ENCODE measurements around the gene ANKFY1.

ANKFY1 gene

DNA sequence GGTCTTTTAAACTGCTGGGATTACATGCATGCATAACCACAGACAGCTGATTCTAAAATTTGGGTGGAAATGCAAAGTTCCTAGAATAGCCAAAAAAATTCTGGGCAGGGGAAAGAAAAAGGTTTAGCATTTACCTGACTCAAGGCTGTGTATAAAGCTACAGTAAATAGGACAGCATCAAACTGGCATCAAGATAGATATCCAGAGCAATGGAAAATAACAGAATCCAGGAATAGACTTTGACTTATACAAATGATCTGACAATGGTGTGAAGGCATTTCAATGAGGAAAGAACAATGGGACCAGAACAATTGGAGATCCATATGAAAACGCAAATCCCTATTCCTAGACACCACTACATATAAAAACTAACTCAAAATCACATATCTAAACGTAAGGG, 12.9 kb downstream of the ANKFY1 start:
- peaks cover 6% of the 10 kb centered on the region; the same call in 1 of the 2 replicates for H3K4me1 ChIP-seq (ENCODE audit: low read length)
- no peaks in the 10 kb centered on the region for H3F3A ChIP-seq (ENCODE audit: insufficient read depth, low read length)
- H2AFZ ChIP-seq (ENCODE audit: low read length) = no peak overlapping the region
- no peaks in the 10 kb centered on the region for H3K36me3 ChIP-seq (replicated peaks; ENCODE audit: insufficient read depth, low read length)
- H3K27ac ChIP-seq (ENCODE audit: low read length) = no peak overlapping the region
- no peak overlapping the region for H3K9ac ChIP-seq (ENCODE audit: low read length)
- H3K4me2 ChIP-seq (ENCODE audit: low read depth, low read length) = no peak overlapping the region
- no peaks in the 10 kb centered on the region for H3K9me2 ChIP-seq (replicated peaks; ENCODE audit: insufficient read depth, low read length)
- no peak overlapping the region for H3K4me3 ChIP-seq (ENCODE audit: low read length)
- no peak for DNase-seq
- H3K9me3 ChIP-seq (replicated peaks; ENCODE audit: insufficient read depth, low read length) = no peaks in the 10 kb centered on the region
- TF ChIP-seq EZH2phosphoT487 (IDR thresholded peaks at IDR 0.05; ENCODE audit: low read length) (no peak), EZH2 (optimal IDR thresholded peaks at IDR 0.05; ENCODE audit: low read depth, low read length) (no peak)
- TF ChIP-seq, protein P1, sequence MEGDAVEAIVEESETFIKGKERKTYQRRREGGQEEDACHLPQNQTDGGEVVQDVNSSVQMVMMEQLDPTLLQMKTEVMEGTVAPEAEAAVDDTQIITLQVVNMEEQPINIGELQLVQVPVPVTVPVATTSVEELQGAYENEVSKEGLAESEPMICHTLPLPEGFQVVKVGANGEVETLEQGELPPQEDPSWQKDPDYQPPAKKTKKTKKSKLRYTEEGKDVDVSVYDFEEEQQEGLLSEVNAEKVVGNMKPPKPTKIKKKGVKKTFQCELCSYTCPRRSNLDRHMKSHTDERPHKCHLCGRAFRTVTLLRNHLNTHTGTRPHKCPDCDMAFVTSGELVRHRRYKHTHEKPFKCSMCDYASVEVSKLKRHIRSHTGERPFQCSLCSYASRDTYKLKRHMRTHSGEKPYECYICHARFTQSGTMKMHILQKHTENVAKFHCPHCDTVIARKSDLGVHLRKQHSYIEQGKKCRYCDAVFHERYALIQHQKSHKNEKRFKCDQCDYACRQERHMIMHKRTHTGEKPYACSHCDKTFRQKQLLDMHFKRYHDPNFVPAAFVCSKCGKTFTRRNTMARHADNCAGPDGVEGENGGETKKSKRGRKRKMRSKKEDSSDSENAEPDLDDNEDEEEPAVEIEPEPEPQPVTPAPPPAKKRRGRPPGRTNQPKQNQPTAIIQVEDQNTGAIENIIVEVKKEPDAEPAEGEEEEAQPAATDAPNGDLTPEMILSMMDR (IDR thresholded peaks at IDR 0.05; ENCODE audit: low read length) = no peak
- no peaks in the 10 kb centered on the region; the same call in 1 of the 2 replicates for H4K20me1 ChIP-seq (ENCODE audit: insufficient read depth, low read length)
- H3K27me3 ChIP-seq (replicated peaks; ENCODE audit: insufficient read depth, low read length) = no peaks in the 10 kb centered on the region
- peaks cover 94% of the 10 kb centered on the region for H3K79me2 ChIP-seq (ENCODE audit: low read length)

- H3K27ac ChIP-seq (ENCODE audit: low read length) = no peak overlapping the region
- peak; percentile 36 for DNase-seq
- H3F3A ChIP-seq (ENCODE audit: insufficient read depth, low read length) = no peaks in the 10 kb centered on the region
- H3K9me3 ChIP-seq (replicated peaks; ENCODE audit: insufficient read depth, low read length) = no peaks in the 10 kb centered on the region
- H3K4me3 ChIP-seq (ENCODE audit: low read length) = no peak overlapping the region
- no peak overlapping the region for H3K9ac ChIP-seq (ENCODE audit: low read length)
- no peaks in the 10 kb centered on the region for H3K36me3 ChIP-seq (replicated peaks; ENCODE audit: insufficient read depth, low read length)
- H3K4me2 ChIP-seq (ENCODE audit: low read depth, low read length) = no peak overlapping the region
- no peaks in the 10 kb centered on the region; the same call in 1 of the 2 replicates for H4K20me1 ChIP-seq (ENCODE audit: insufficient read depth, low read length)
- TF ChIP-seq, protein P1 (IDR thresholded peaks at IDR 0.05; ENCODE audit: low read length) = peak; percentile 35
- no peak for TF ChIP-seq EZH2 (optimal IDR thresholded peaks at IDR 0.05; ENCODE audit: low read depth, low read length)
- H3K27me3 ChIP-seq (replicated peaks; ENCODE audit: insufficient read depth, low read length) = no peaks in the 10 kb centered on the region
- peaks cover 94% of the 10 kb centered on the region for H3K79me2 ChIP-seq (ENCODE audit: low read length)
- H3K4me1 ChIP-seq (ENCODE audit: low read length) = peaks cover 6% of the 10 kb centered on the region; the same call in 1 of the 2 replicates
- no peaks in the 10 kb centered on the region for H3K9me2 ChIP-seq (replicated peaks; ENCODE audit: insufficient read depth, low read length)
- no peak overlapping the region for H2AFZ ChIP-seq (ENCODE audit: low read length)
Measured at GRCh38 chr17:4249452-4250029, 14.2 kb downstream of the ANKFY1 start.

- no peak for DNase-seq
- TF ChIP-seq EZH2phosphoT487 (IDR thresholded peaks at IDR 0.05; ENCODE audit: low read length) (no peak), EZH2 (optimal IDR thresholded peaks at IDR 0.05; ENCODE audit: low read depth, low read length) (no peak)
- TF ChIP-seq, protein P1 (IDR thresholded peaks at IDR 0.05; ENCODE audit: low read length) = no peak
- H3K9me3 ChIP-seq (replicated peaks; ENCODE audit: insufficient read depth, low read length) = no peaks in the 10 kb centered on the region
- H3K4me3 ChIP-seq (ENCODE audit: low read length) = no peak overlapping the region
- no peaks in the 10 kb centered on the region for H3K9me2 ChIP-seq (replicated peaks; ENCODE audit: insufficient read depth, low read length)
- peaks cover 6% of the 10 kb centered on the region; the same call in 1 of the 2 replicates for H3K4me1 ChIP-seq (ENCODE audit: low read length)
- no peak overlapping the region for H3K27ac ChIP-seq (ENCODE audit: low read length)
- no peak overlapping the region for H3K9ac ChIP-seq (ENCODE audit: low read length)
- H2AFZ ChIP-seq (ENCODE audit: low read length) = no peak overlapping the region
- no peaks in the 10 kb centered on the region for H3F3A ChIP-seq (ENCODE audit: insufficient read depth, low read length)
- H3K4me2 ChIP-seq (ENCODE audit: low read depth, low read length) = no peak overlapping the region
- no peaks in the 10 kb centered on the region; the same call in 1 of the 2 replicates for H4K20me1 ChIP-seq (ENCODE audit: insufficient read depth, low read length)
- H3K36me3 ChIP-seq (replicated peaks; ENCODE audit: insufficient read depth, low read length) = no peaks in the 10 kb centered on the region
- peaks cover 95% of the 10 kb centered on the region for H3K79me2 ChIP-seq (ENCODE audit: low read length)
- no peaks in the 10 kb centered on the region for H3K27me3 ChIP-seq (replicated peaks; ENCODE audit: insufficient read depth, low read length)
Measured at GRCh38 chr17:4248504-4249277, 15.1 kb downstream of the ANKFY1 start.
